Measurements from ENCODE around the gene PYROXD2.

- TF ChIP-seq RARB (CRISPR knock-in tag; IDR thresholded peaks at IDR 0.05) = no peak
- no peak for TF ChIP-seq ARNTL (CRISPR knock-in tag; IDR thresholded peaks at IDR 0.05; ENCODE audit: borderline replicate concordance, low read depth)
- no peak for TF ChIP-seq TCF4 (CRISPR knock-in tag; IDR thresholded peaks at IDR 0.05; ENCODE audit: borderline replicate concordance)
- no peak for TF ChIP-seq ESRRG (CRISPR knock-in tag; IDR thresholded peaks at IDR 0.05)
- no peak for TF ChIP-seq ZNF70 (CRISPR knock-in tag; IDR thresholded peaks at IDR 0.05)
- no peak for TF ChIP-seq BACH2 (CRISPR knock-in tag; IDR thresholded peaks at IDR 0.05; ENCODE audit: borderline replicate concordance)
- TF ChIP-seq, protein P1, sequence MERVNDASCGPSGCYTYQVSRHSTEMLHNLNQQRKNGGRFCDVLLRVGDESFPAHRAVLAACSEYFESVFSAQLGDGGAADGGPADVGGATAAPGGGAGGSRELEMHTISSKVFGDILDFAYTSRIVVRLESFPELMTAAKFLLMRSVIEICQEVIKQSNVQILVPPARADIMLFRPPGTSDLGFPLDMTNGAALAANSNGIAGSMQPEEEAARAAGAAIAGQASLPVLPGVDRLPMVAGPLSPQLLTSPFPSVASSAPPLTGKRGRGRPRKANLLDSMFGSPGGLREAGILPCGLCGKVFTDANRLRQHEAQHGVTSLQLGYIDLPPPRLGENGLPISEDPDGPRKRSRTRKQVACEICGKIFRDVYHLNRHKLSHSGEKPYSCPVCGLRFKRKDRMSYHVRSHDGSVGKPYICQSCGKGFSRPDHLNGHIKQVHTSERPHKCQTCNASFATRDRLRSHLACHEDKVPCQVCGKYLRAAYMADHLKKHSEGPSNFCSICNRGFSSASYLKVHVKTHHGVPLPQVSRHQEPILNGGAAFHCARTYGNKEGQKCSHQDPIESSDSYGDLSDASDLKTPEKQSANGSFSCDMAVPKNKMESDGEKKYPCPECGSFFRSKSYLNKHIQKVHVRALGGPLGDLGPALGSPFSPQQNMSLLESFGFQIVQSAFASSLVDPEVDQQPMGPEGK (CRISPR knock-in tag; IDR thresholded peaks at IDR 0.05; ENCODE audit: borderline replicate concordance) = no peak
- no peak for TF ChIP-seq ZC3H10 (CRISPR knock-in tag; IDR thresholded peaks at IDR 0.05)
- TF ChIP-seq CSDC2 (CRISPR knock-in tag; IDR thresholded peaks at IDR 0.05) = no peak
- no peak for TF ChIP-seq ZNF565 (CRISPR knock-in tag; conservative IDR thresholded peaks at IDR 0.05; ENCODE audit: low read depth)
- TF ChIP-seq TSHZ2 (CRISPR knock-in tag; IDR thresholded peaks at IDR 0.05) = no peak
- TF ChIP-seq OSR1 (CRISPR knock-in tag; IDR thresholded peaks at IDR 0.05) = no peak
- TF ChIP-seq POU6F1 (CRISPR knock-in tag; IDR thresholded peaks at IDR 0.05; ENCODE audit: borderline replicate concordance, low read depth) = no peak
- TF ChIP-seq ZNF8 (CRISPR knock-in tag; IDR thresholded peaks at IDR 0.05) = no peak
Measured at GRCh38 chr10:98430427-98430826, 15.4 kb upstream of the PYROXD2 start.

Measured in SK-N-SH treated with all-trans-retinoic acid at 6 μM for 48 hours (cell line).